CD14-positive monocyte (primary cell): ENCODE results near the gene APOBEC3A. TPM values are rescaled to one million over a fixed set of nuclear protein-coding genes. Genes with fewer than 3 reads are reported as not detected.

Experiments
- DNase-seq, 3 donors: peaks; one replicate each; pipeline ENCODE4 v3.0.0-alpha.2; 2011 to 2022
- H2AFZ ChIP-seq: 2 replicates; pipeline ENCODE4 v1.6.0; 2012; ENCODE audit warnings: mild to moderate bottlenecking, low read depth, low read length, inconsistent platforms; ENCODE audit not compliant: insufficient read depth, poor library complexity, severe bottlenecking
- H3K27ac ChIP-seq, 2 donors: 1 replicate in 1 of 2; 2 replicates in 1 of 2; pipeline ENCODE4 v1.5.1; 2012 to 2013; ENCODE audit warnings: low read length in 2 of 2, control low read depth in 1 of 2, inconsistent platforms in 1 of 2, low read depth in 1 of 2, mild to moderate bottlenecking in 1 of 2
- H3K27me3 ChIP-seq, 2 donors: one replicate each; pipeline versions ENCODE4 v1.6.0 to v1.6.1; 2011 to 2013; ENCODE audit warnings: low read length in 2 of 2; ENCODE audit not compliant: control insufficient read depth in 2 of 2, insufficient read depth in 2 of 2
- H3K36me3 ChIP-seq, 2 donors: replicated peaks in 1 of 2; 1 replicate in 1 of 2; 2 replicates in 1 of 2; pipeline versions ENCODE4 v1.5.1 to v1.6.1; 2012 to 2013; ENCODE audit warnings: low read length in 2 of 2, control low read depth in 1 of 2, inconsistent platforms in 1 of 2, mild to moderate bottlenecking in 1 of 2; ENCODE audit not compliant: insufficient read depth in 2 of 2, control insufficient read depth in 1 of 2
- H3K4me1 ChIP-seq, 2 donors: 1 replicate in 1 of 2; 2 replicates in 1 of 2; pipeline versions ENCODE4 v1.5.1 to v1.6.1; 2012 to 2013; ENCODE audit warnings: low read length in 2 of 2, control low read depth in 1 of 2, inconsistent platforms in 1 of 2, mild to moderate bottlenecking in 1 of 2, moderate library complexity in 1 of 2; ENCODE audit not compliant: insufficient read depth in 2 of 2, control insufficient read depth in 1 of 2
- H3K4me2 ChIP-seq: replicated peaks from 2 replicates; pipeline ENCODE3; 2012; ENCODE audit warnings: low read length, moderate library complexity, mild to moderate bottlenecking; ENCODE audit not compliant: poor library complexity, severe bottlenecking; ENCODE audit errors: extremely low read depth
- H3K4me3 ChIP-seq, 3 experiments: fragments of 200-600 bp in 1 of 3; sonication (generic) in 1 of 3; replicated peaks in 1 of 3; 1 replicate in 2 of 3; 2 replicates in 1 of 3; pipeline ENCODE4 v1.5.1; 2011 to 2013; ENCODE audit warnings: low read length in 3 of 3, mild to moderate bottlenecking in 3 of 3, control low read depth in 2 of 3, low read depth in 2 of 3, inconsistent platforms in 1 of 3, moderate library complexity in 1 of 3
- H3K79me2 ChIP-seq: 2 replicates; pipeline ENCODE4 v1.6.0; 2012; ENCODE audit warnings: mild to moderate bottlenecking, control low read depth, inconsistent platforms, low read length, moderate library complexity; ENCODE audit not compliant: insufficient read depth
- H3K9ac ChIP-seq: 2 replicates; pipeline ENCODE4 v1.6.0; 2017; ENCODE audit warnings: low read length, mild to moderate bottlenecking; ENCODE audit not compliant: insufficient read depth, poor library complexity, severe bottlenecking
- H3K9me3 ChIP-seq, 2 donors: replicated peaks in 1 of 2; 1 replicate in 1 of 2; 2 replicates in 1 of 2; pipeline versions ENCODE4 v1.5.1 to v1.6.1; 2012 to 2013; ENCODE audit warnings: low read length in 2 of 2, control low read depth in 1 of 2; ENCODE audit not compliant: control insufficient read depth in 1 of 2, insufficient read depth in 1 of 2
- H4K20me1 ChIP-seq: 2 replicates; pipeline ENCODE4 v1.6.0; 2012; ENCODE audit warnings: mild to moderate bottlenecking, low read length, control low read depth, moderate library complexity; ENCODE audit not compliant: insufficient read depth
- H3K27ac Mint-ChIP-seq, 7 donors: one replicate each; pipeline ENCODE4 v1.8.0; 2020; ENCODE audit warnings: mild to moderate bottlenecking in 7 of 7, mixed read lengths in 7 of 7, moderate library complexity in 6 of 7, inconsistent platforms in 2 of 7
- H3K27me3 Mint-ChIP-seq, 3 donors: one replicate each; pipeline ENCODE4 v1.8.0; 2021 to 2022; ENCODE audit warnings: low read depth in 3 of 3, mild to moderate bottlenecking in 3 of 3, mixed read lengths in 3 of 3, moderate library complexity in 3 of 3, inconsistent platforms in 1 of 3
- H3K36me3 Mint-ChIP-seq, 2 donors: one replicate each; pipeline ENCODE4 v1.8.0; 2020; ENCODE audit warnings: mixed read lengths in 2 of 2, inconsistent platforms in 1 of 2, mild to moderate bottlenecking in 1 of 2
- H3K4me1 Mint-ChIP-seq: one replicate; pipeline ENCODE4 v1.8.0; 2020; ENCODE audit warnings: mild to moderate bottlenecking, mixed read lengths
- H3K4me3 Mint-ChIP-seq, 2 donors: one replicate each; pipeline ENCODE4 v1.8.0; 2020; ENCODE audit warnings: mild to moderate bottlenecking in 2 of 2, mixed read lengths in 2 of 2, moderate library complexity in 1 of 2
- H3K9me3 Mint-ChIP-seq, 7 donors: one replicate each; pipeline ENCODE4 v1.8.0; 2020 to 2022; ENCODE audit warnings: mixed read lengths in 7 of 7, mild to moderate bottlenecking in 6 of 7, moderate library complexity in 6 of 7, inconsistent platforms in 2 of 7
- WGBS: methylation state at CpG from one replicate; pipeline ENCODE4 v1.1.5; 2013; ENCODE audit warnings: missing lambda C conversion rate; ENCODE audit not compliant: insufficient coverage; 5-methylcytosine and 5-hydroxymethylcytosine counted together
- intact Hi-C, 2 donors: fragments of 100-400 bp; cut with micrococcal nuclease; formaldehyde crosslinking; loops; one replicate each; pipeline versions ENCODE4 v1.15.0 to v1.15.1; 2023
- polyA plus RNA-seq, 3 donors: library from polyadenylated mRNA; depleted of rRNA in 1 of 3; unstranded in 2 of 3; stranded (reverse) in 1 of 3; fragments of 300-500 nt in 2 of 3; fragments of >200 nt in 1 of 3; fragmentation: Illumina TruSeq in 2 of 3; gene quantifications; 1 replicate in 2 of 3; 2 replicates in 1 of 3; pipeline ENCODE4 v1.2.3, GENCODE V29; 2012 to 2021
- TF ChIP-seq, protein P1 (sequence below): fragments of 200-600 bp; IDR thresholded peaks from one replicate; pipeline ENCODE4 v1.8.0; 2022; ENCODE audit warnings: antibody characterized with exemption, mild to moderate bottlenecking

The APOBEC3A gene
- polyA plus RNA-seq, 3 donors, result 233 to 845 (median 247) TPM

DNA sequence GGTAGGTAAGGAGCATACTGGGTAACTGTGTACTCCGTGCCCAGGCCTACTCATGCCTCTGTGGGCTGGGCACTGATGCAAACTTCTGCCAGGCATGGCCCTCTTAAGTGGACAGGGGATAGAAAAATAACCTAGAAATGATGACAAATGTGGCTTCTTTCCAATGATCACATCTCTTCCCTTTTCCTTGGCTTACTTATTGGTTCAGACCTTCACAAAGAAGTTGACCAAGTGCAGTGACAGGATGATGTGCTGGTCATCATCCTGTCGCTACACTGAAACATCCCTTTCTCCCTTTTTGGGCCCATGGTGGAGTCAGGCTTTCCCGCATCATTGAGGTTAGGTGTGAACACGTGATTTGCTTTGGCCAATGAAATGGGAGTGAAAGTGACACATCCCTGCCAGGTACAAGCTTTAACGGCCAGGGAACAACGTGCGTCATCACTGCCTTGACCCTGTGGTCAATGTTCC lies 31.8 kb upstream of the APOBEC3A start:
- DNase-seq, result no peak
- Mint-ChIP-seq H3K27me3 (peaks cover 37 to 63% (median 57%) of the 10 kb centered on the region in 3 donors), H3K27ac (no peak overlapping the region), H3K9me3 (peaks cover 0 to 2% (median 0%) of the 10 kb centered on the region in 7 donors), H3K4me1 (peaks cover 11% of the 10 kb centered on the region), H3K36me3 (no peaks in the 10 kb centered on the region), H3K4me3 (peak overlapping the region in 1 of 2 donors; percentile 35)
- H2AFZ ChIP-seq, result no peak overlapping the region
- no peaks in the 10 kb centered on the region for H3K79me2 ChIP-seq
- H3K9ac ChIP-seq, result no peak overlapping the region
- peaks cover 4 to 7% of the 10 kb centered on the region in 2 donors for H3K4me1 ChIP-seq
- H3K36me3 ChIP-seq, result no peaks in the 10 kb centered on the region
- H3K27ac ChIP-seq, result no peak overlapping the region
- H3K27me3 ChIP-seq, result peaks cover 20 to 44% of the 10 kb centered on the region in 2 donors
- H3K9me3 ChIP-seq, result no peaks in the 10 kb centered on the region
- intact Hi-C loops, result loop anchor here (1.0 to 5.0 kb wide), 4 partner anchors 42 to 78 kb away; no protein-coding TSS in a partner anchor
- TF ChIP-seq, protein P1, sequence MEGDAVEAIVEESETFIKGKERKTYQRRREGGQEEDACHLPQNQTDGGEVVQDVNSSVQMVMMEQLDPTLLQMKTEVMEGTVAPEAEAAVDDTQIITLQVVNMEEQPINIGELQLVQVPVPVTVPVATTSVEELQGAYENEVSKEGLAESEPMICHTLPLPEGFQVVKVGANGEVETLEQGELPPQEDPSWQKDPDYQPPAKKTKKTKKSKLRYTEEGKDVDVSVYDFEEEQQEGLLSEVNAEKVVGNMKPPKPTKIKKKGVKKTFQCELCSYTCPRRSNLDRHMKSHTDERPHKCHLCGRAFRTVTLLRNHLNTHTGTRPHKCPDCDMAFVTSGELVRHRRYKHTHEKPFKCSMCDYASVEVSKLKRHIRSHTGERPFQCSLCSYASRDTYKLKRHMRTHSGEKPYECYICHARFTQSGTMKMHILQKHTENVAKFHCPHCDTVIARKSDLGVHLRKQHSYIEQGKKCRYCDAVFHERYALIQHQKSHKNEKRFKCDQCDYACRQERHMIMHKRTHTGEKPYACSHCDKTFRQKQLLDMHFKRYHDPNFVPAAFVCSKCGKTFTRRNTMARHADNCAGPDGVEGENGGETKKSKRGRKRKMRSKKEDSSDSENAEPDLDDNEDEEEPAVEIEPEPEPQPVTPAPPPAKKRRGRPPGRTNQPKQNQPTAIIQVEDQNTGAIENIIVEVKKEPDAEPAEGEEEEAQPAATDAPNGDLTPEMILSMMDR, result no peak
- WGBS, result 88% methylated on average over 4 of the region's 7 CpGs
- no peaks in the 10 kb centered on the region for H4K20me1 ChIP-seq
- no peak overlapping the region for H3K4me2 ChIP-seq
- H3K4me3 ChIP-seq, result no peak overlapping the region

DNA sequence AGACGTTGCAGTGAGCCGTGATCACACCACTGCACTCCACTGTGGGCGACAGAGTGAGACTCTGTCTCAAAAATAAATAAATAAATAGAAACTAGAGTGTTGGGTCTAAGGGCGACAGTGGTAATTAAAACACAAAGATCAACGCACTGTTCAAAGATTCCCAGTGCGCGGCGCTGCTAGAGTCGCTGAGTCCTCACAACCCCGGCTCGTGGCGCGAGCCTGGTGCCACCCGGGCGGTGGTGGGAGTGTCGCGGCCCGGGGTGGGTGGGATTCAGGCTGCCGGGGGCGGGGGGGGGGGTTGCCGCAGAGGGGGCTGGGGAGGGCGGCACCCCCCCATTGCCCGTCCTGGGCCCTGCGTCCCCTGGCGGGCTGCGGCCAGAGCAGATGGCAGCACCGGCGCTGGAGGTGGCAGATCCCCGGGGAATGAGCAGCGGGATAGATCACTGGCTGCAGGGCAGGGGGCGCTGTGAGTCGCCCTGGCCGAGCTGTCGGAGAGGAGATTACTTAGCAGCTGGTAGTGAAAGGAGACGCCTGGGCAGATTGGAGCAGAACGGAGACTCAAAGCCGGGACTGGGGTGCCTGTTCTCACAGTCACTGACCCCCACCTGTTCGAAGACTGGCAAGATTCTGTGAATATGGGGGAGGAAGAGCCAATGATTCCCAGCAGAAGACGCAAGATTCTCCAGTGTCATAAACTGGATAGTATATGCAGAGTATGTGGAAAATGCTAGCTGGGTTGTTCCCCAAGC lies 30.2 kb upstream of the APOBEC3A start:
- Histone ChIP-seq H3K9me3 (no peaks in the 10 kb centered on the region), H3K27me3 (peaks cover 20 to 40% of the 10 kb centered on the region in 2 donors), H3K4me1 (peaks cover 4 to 7% of the 10 kb centered on the region in 2 donors), H2AFZ (peak overlapping the region; percentile 63), H4K20me1 (no peaks in the 10 kb centered on the region), H3K9ac (no peak overlapping the region), H3K79me2 (no peaks in the 10 kb centered on the region), H3K36me3 (no peaks in the 10 kb centered on the region), H3K4me3 (peak overlapping the region in 2 of 3 experiments; percentile 14 to 48), H3K4me2 (peak overlapping the region; percentile 50), H3K27ac (no peak overlapping the region)
- H3K27ac Mint-ChIP-seq, result peak overlapping the region in 5 of 7 donors; percentile 74 to 92 (median 85)
- H3K36me3 Mint-ChIP-seq, result no peaks in the 10 kb centered on the region
- H3K4me3 Mint-ChIP-seq, result peak overlapping the region; percentile 72 to 94
- intact Hi-C loops, result loop anchor here (2.0 to 5.0 kb wide), 3 partner anchors 40 to 75 kb away; no protein-coding TSS in a partner anchor
- H3K4me1 Mint-ChIP-seq, result peaks cover 11% of the 10 kb centered on the region
- H3K9me3 Mint-ChIP-seq, result peaks cover 0 to 6% (median 2%) of the 10 kb centered on the region in 7 donors
- peaks cover 38 to 62% (median 59%) of the 10 kb centered on the region in 3 donors for H3K27me3 Mint-ChIP-seq
- peak; percentile 77 to 85 (median 84) for DNase-seq
- WGBS, result 2% methylated on average over 13 of the region's 39 CpGs
- TF ChIP-seq, protein P1, result peak; percentile 92
